GM23338 (cell line): ENCODE data around the gene NUP160. TPM values are rescaled to one million over a fixed set of nuclear protein-coding genes. Genes with fewer than 3 reads are reported as not detected.

ENCODE experiments used
- ATAC-seq: fragments of 200-7000 bp; cut with Tn5 transposase; 3 replicates; pipeline ENCODE4 v1.9.1; 2020
- DNase-seq: peaks from one replicate; pipeline ENCODE4 v3.0.0-alpha.2; 2015; ENCODE audit warnings: low spot score
- H2AFZ ChIP-seq: fragments of 200-600 bp; sonication (generic); 2 replicates; pipeline ENCODE4 v1.8.0; 2016; ENCODE audit warnings: antibody characterized with exemption, mild to moderate bottlenecking, moderate library complexity
- H3F3A ChIP-seq: fragments of 200-600 bp; sonication (generic); replicated peaks from 2 replicates; pipeline ENCODE4 v1.8.0; 2017; ENCODE audit warnings: antibody characterized with exemption, mixed run types, low read depth
- H3K27ac ChIP-seq: fragments of 200-600 bp; sonication (generic); 2 replicates; pipeline ENCODE4 v1.6.1; 2016; ENCODE audit warnings: low read depth
- H3K27me3 ChIP-seq: fragments of 200-600 bp; sonication (generic); 2 replicates; pipeline ENCODE4 v1.8.0; 2016; ENCODE audit warnings: mild to moderate bottlenecking, mixed run types, moderate library complexity; ENCODE audit not compliant: insufficient read depth
- H3K36me3 ChIP-seq: fragments of 200-600 bp; sonication (generic); 2 replicates; pipeline ENCODE4 v1.8.0; 2016; ENCODE audit warnings: mild to moderate bottlenecking; ENCODE audit not compliant: insufficient read depth
- H3K4me1 ChIP-seq: fragments of 200-600 bp; sonication (generic); 2 replicates; pipeline ENCODE4 v1.8.0; 2016; ENCODE audit warnings: mild to moderate bottlenecking, moderate library complexity; ENCODE audit not compliant: insufficient read depth
- H3K4me2 ChIP-seq: fragments of 200-600 bp; sonication (generic); 2 replicates; pipeline ENCODE4 v1.7.1; 2017; ENCODE audit warnings: mixed run types
- H3K4me3 ChIP-seq: fragments of 200-600 bp; sonication (generic); 2 replicates; pipeline ENCODE4 v1.6.1; 2016; ENCODE audit warnings: mixed run types
- H3K79me2 ChIP-seq: fragments of 200-600 bp; sonication (generic); replicated peaks from 2 replicates; pipeline ENCODE4 v1.8.0; 2017; ENCODE audit warnings: mild to moderate bottlenecking; ENCODE audit not compliant: insufficient read depth
- H3K9me2 ChIP-seq: fragments of 200-600 bp; sonication (generic); 2 replicates; pipeline ENCODE4 v1.8.0; 2017; ENCODE audit not compliant: insufficient read depth
- H4K20me1 ChIP-seq: fragments of 200-600 bp; sonication (generic); replicated peaks from 2 replicates; pipeline ENCODE4 v1.8.0; 2017; ENCODE audit warnings: mild to moderate bottlenecking; ENCODE audit not compliant: insufficient read depth
- H3K27ac Mint-ChIP-seq: 2 replicates; pipeline ENCODE4 v1.8.0; 2020; ENCODE audit warnings: inconsistent platforms, mild to moderate bottlenecking, moderate library complexity, mixed read lengths
- H3K27me3 Mint-ChIP-seq: 3 replicates; pipeline ENCODE4 v1.8.0; 2022; ENCODE audit warnings: low read depth, mild to moderate bottlenecking, moderate library complexity, mixed read lengths, inconsistent platforms; ENCODE audit not compliant: insufficient read depth, poor library complexity
- H3K36me3 Mint-ChIP-seq: 3 replicates; pipeline ENCODE4 v1.8.0; 2021; ENCODE audit warnings: low read depth, mild to moderate bottlenecking, inconsistent platforms, moderate library complexity, mixed read lengths
- H3K4me1 Mint-ChIP-seq: 3 replicates; pipeline ENCODE4 v1.8.0; 2020; ENCODE audit warnings: mild to moderate bottlenecking, inconsistent platforms, mixed read lengths
- H3K4me3 Mint-ChIP-seq: 3 replicates; pipeline ENCODE4 v1.8.0; 2021; ENCODE audit warnings: moderate library complexity, mild to moderate bottlenecking, inconsistent platforms, mixed read lengths
- H3K9me3 Mint-ChIP-seq: 3 replicates; pipeline ENCODE4 v1.8.0; 2020; ENCODE audit warnings: moderate library complexity, mild to moderate bottlenecking, inconsistent platforms, mixed read lengths
- CREB1 ChIP-seq: fragments of 250-450 bp; sonication (Bioruptor Pico); IDR thresholded peaks from 2 replicates; pipeline ENCODE4 v1.5.0; 2020; ENCODE audit warnings: low read depth, mild to moderate bottlenecking, moderate library complexity
- CTCF ChIP-seq, 2 experiments: fragments of 200-600 bp in 1 of 2; sonication (generic) in 1 of 2; conservative IDR thresholded peaks; 2 replicates each; pipeline versions ENCODE4 v1.5.1 to v1.6.1; 2016 to 2017; ENCODE audit warnings: antibody characterized with exemption in 2 of 2, low read depth in 2 of 2, mild to moderate bottlenecking in 2 of 2, moderate library complexity in 1 of 2
- ETS1 ChIP-seq: IDR thresholded peaks from 2 replicates; pipeline ENCODE4 v1.6.1; 2016; ENCODE audit warnings: antibody characterized with exemption
- EZH2 ChIP-seq: fragments of 200-600 bp; sonication (generic); IDR thresholded peaks from one replicate; pipeline ENCODE4 v1.8.0; 2017; ENCODE audit warnings: antibody characterized with exemption, mild to moderate bottlenecking, low read depth; ENCODE audit not compliant: unreplicated experiment
- EZH2phosphoT487 ChIP-seq: fragments of 200-600 bp; sonication (generic); IDR thresholded peaks from one replicate; pipeline ENCODE4 v1.8.1; 2018; ENCODE audit warnings: antibody characterized with exemption; ENCODE audit not compliant: unreplicated experiment
- JUNB ChIP-seq: IDR thresholded peaks from one replicate; pipeline ENCODE4 v1.6.1; 2016; ENCODE audit warnings: antibody characterized with exemption; ENCODE audit not compliant: unreplicated experiment
- NANOG ChIP-seq: IDR thresholded peaks from 2 replicates; pipeline ENCODE4 v1.6.1; 2016; ENCODE audit warnings: antibody characterized with exemption, borderline replicate concordance
- POLR2AphosphoS5 ChIP-seq: IDR thresholded peaks from 2 replicates; pipeline ENCODE4 v1.6.1; 2016; ENCODE audit warnings: antibody characterized with exemption, low read depth
- REST ChIP-seq: IDR thresholded peaks from one replicate; pipeline ENCODE4 v1.6.1; 2018; ENCODE audit warnings: antibody characterized with exemption; ENCODE audit not compliant: unreplicated experiment
- STAT1 ChIP-seq: IDR thresholded peaks from one replicate; pipeline ENCODE4 v1.6.1; 2016; ENCODE audit warnings: antibody characterized with exemption; ENCODE audit not compliant: unreplicated experiment
- ZNF114 ChIP-seq: fragments of 250-450 bp; sonication (Bioruptor Pico); IDR thresholded peaks from 2 replicates; pipeline ENCODE4 v1.5.0; 2020; ENCODE audit warnings: mild to moderate bottlenecking, moderate library complexity
- ZNF331 ChIP-seq: fragments of 250-450 bp; sonication (Bioruptor Pico); IDR thresholded peaks from 2 replicates; pipeline ENCODE4 v1.5.0; 2020; ENCODE audit warnings: low read depth, mild to moderate bottlenecking, moderate library complexity
- ZNF462 ChIP-seq: fragments of 250-450 bp; sonication (Bioruptor Pico); IDR thresholded peaks from 2 replicates; pipeline ENCODE4 v1.5.0; 2020; ENCODE audit warnings: mild to moderate bottlenecking, moderate library complexity
- polyA plus RNA-seq: library from polyadenylated mRNA; unstranded; fragments of >200 nt; fragmentation: Nextera tagmentation; extraction: Ambion mirVana; gene quantifications from 2 replicates; pipeline ENCODE4 v1.2.1, GENCODE V29; 2016
- total RNA-seq: library from RNA; depleted of rRNA; stranded (reverse); fragments of >200 nt; shearing (Covaris generic); gene quantifications from 2 replicates; pipeline ENCODE4 v1.2.3, GENCODE V29; 2014

Gene NUP160
- total and polyA plus RNA-seq, 2 experiments from 2014 or later = 41.2 to 101 TPM

GRCh38 chr11:47828284-47828683, 19.9 kb downstream of the NUP160 start:
- H3K36me3 ChIP-seq = peaks cover 29% of the 10 kb centered on the region
- H3K4me1 ChIP-seq = no peaks in the 10 kb centered on the region
- no peak overlapping the region for H3K4me2 ChIP-seq
- no peaks in the 10 kb centered on the region; the same call in 1 of the 2 replicates for H3F3A ChIP-seq
- no peak overlapping the region for H3K4me3 Mint-ChIP-seq
- no peak overlapping the region for H3K4me3 ChIP-seq
- ATAC-seq (no peak), DNase-seq (no peak)
- TF ChIP-seq ETS1 (no peak), POLR2AphosphoS5 (no peak), EZH2phosphoT487 (no peak), JUNB (no peak), CTCF (conservative IDR thresholded peaks at IDR 0.05; ENCODE audit: low read depth in 2 of 2) (no peak), CREB1 (CRISPR knock-in tag) (no peak), NANOG (no peak), ZNF462 (CRISPR knock-in tag) (no peak), EZH2 (no peak), ZNF331 (no peak), ZNF114 (CRISPR knock-in tag) (no peak), REST (no peak), STAT1 (no peak)
- no peak overlapping the region for H3K27ac ChIP-seq
- H3K9me3 Mint-ChIP-seq = no peaks in the 10 kb centered on the region
- H3K27me3 Mint-ChIP-seq = peaks cover 2% of the 10 kb centered on the region
- H3K27me3 ChIP-seq = no peaks in the 10 kb centered on the region
- no peaks in the 10 kb centered on the region for H3K9me2 ChIP-seq
- peaks cover 94% of the 10 kb centered on the region for H3K79me2 ChIP-seq
- H3K27ac Mint-ChIP-seq = no peak overlapping the region
- peaks cover 64% of the 10 kb centered on the region for H3K36me3 Mint-ChIP-seq
- H2AFZ ChIP-seq = no peak overlapping the region
- peaks cover 8% of the 10 kb centered on the region for H4K20me1 ChIP-seq
- H3K4me1 Mint-ChIP-seq = no peaks in the 10 kb centered on the region
